ENCODE measurements around the gene DDIT3. TPM values are rescaled to one million over a fixed set of nuclear protein-coding genes. Genes with fewer than 3 reads are reported as not detected.

The DDIT3 gene
- total and polyA plus RNA-seq, 2 of the 13 experiments (the other 11 are each of a cell fraction or from before 2014, with no cell fraction given), result 27.5 to 48.7 TPM

GRCh38 chr12:57522011-57522886, 1.9 kb upstream of the DDIT3 start, which contains the start of gene MBD6 (continued):
- TF ChIP-seq DRAP1 (CRISPR knock-in tag; IDR thresholded peaks at IDR 0.05), result 0 out of 2 replicates have a peak, but pooled peaks have one; percentile 26
- no peak for TF ChIP-seq TRAFD1 (CRISPR knock-in tag; IDR thresholded peaks at IDR 0.05; ENCODE audit: borderline replicate concordance)
- peak; percentile 87; the same call in 1 of the 2 replicates for TF ChIP-seq ZNF556 (CRISPR knock-in tag; IDR thresholded peaks at IDR 0.05; ENCODE audit: borderline replicate concordance)
- peak; percentile 60; the same call in 1 of the 2 replicates for TF ChIP-seq TAF1 (CRISPR knock-in tag; IDR thresholded peaks at IDR 0.05)
- 0 out of 2 replicates have a peak, but pooled peaks have one; percentile 39 for TF ChIP-seq ZMYM4 (CRISPR knock-in tag; IDR thresholded peaks at IDR 0.05)
- no peak for TF ChIP-seq CSRNP1 (CRISPR knock-in tag; IDR thresholded peaks at IDR 0.05)
- TF ChIP-seq POLR2AphosphoS2 (IDR thresholded peaks at IDR 0.05; ENCODE audit: low read depth, low read length), result no peak
- TF ChIP-seq RCOR2 (CRISPR knock-in tag; IDR thresholded peaks at IDR 0.05), result no peak
- peak; percentile 90 for TF ChIP-seq NR2C2 (CRISPR knock-in tag; IDR thresholded peaks at IDR 0.05; ENCODE audit: borderline replicate concordance)
- TF ChIP-seq IRF1 (CRISPR knock-in tag; IDR thresholded peaks at IDR 0.05; ENCODE audit: low read depth), result 0 out of 2 replicates have a peak, but pooled peaks have one; percentile 66
- no peak for TF ChIP-seq ZNF207 (IDR thresholded peaks at IDR 0.05; ENCODE audit: borderline replicate concordance)
- no peak for TF ChIP-seq IRF9 (CRISPR knock-in tag; IDR thresholded peaks at IDR 0.05; ENCODE audit: borderline replicate concordance)
- 0 out of 2 replicates have a peak, but pooled peaks have one; percentile 15 for TF ChIP-seq ATF2 (CRISPR knock-in tag; IDR thresholded peaks at IDR 0.05)
- TF ChIP-seq ZNF263 (CRISPR knock-in tag; IDR thresholded peaks at IDR 0.05), result 0 out of 2 replicates have a peak, but pooled peaks have one; percentile 6
- TF ChIP-seq GFI1 (CRISPR knock-in tag; IDR thresholded peaks at IDR 0.05; ENCODE audit: borderline replicate concordance), result 0 out of 2 replicates have a peak, but pooled peaks have one; percentile 39
- peak; percentile 71; the same call in 1 of the 2 replicates for TF ChIP-seq ZNF790 (CRISPR knock-in tag; IDR thresholded peaks at IDR 0.05; ENCODE audit: borderline replicate concordance)
- peak; percentile 67 for TF ChIP-seq HNRNPLL (IDR thresholded peaks at IDR 0.05; ENCODE audit: low read depth, low read length, poor library complexity, severe bottlenecking)
- TF ChIP-seq ZFYVE20 (CRISPR knock-in tag; IDR thresholded peaks at IDR 0.05; ENCODE audit: borderline replicate concordance, low read depth), result no peak

Measured in HepG2 (cell line).